GM21619 (cell line): ENCODE data around the gene GUCY1A1.

ENCODE experiments used
- ATAC-seq: cut with Tn5 transposase; IDR thresholded peaks from one replicate; pipeline ENCODE4 v1.9.1; 2021; ENCODE audit not compliant: unreplicated experiment

GUCY1A1 gene

GRCh38 chr4:155734065-155734464, 67.4 kb downstream of the GUCY1A1 start:
- no peak for ATAC-seq

- ATAC-seq = no peak
Observed at GRCh38 chr4:155734951-155735350, 68.3 kb downstream of the GUCY1A1 start.

- no peak for ATAC-seq
Observed at GRCh38 chr4:155735496-155735895, 68.8 kb downstream of the GUCY1A1 start.

GRCh38 chr4:155738548-155738947, 71.9 kb downstream of the GUCY1A1 start:
- no peak for ATAC-seq

GRCh38 chr4:155741546-155741945, 74.9 kb downstream of the GUCY1A1 start:
- ATAC-seq = no peak

- ATAC-seq = no peak
Observed at GRCh38 chr4:155742310-155743015, 75.8 kb downstream of the GUCY1A1 start.

- ATAC-seq = no peak
Observed at GRCh38 chr4:155745984-155746383, 79.3 kb downstream of the GUCY1A1 start.

- ATAC-seq = no peak
Observed at GRCh38 chr4:155748039-155748438, 81.4 kb downstream of the GUCY1A1 start.

GRCh38 chr4:155749041-155749440, 82.4 kb downstream of the GUCY1A1 start:
- ATAC-seq = no peak

- ATAC-seq = no peak
Observed at GRCh38 chr4:155751569-155751968, 84.9 kb downstream of the GUCY1A1 start.

GRCh38 chr4:155757745-155758265, 91.2 kb downstream of the GUCY1A1 start:
- ATAC-seq = no peak

GRCh38 chr4:155758481-155759371, 92.1 kb downstream of the GUCY1A1 start, which contains the start of gene GUCY1B1:
Gene GUCY1B1, plus strand, starts transcription at chr4:155759021. Its CDS starts 120 bp downstream, at chr4:155759141.
- peak; percentile 96 for ATAC-seq

- peak; percentile 19 for ATAC-seq
Observed at GRCh38 chr4:155759372-155760252, 93.0 kb downstream of the GUCY1A1 start.

GRCh38 chr4:155761047-155761446, 94.4 kb downstream of the GUCY1A1 start:
- ATAC-seq = no peak

- ATAC-seq = no peak
Observed at GRCh38 chr4:155761916-155762315, 95.3 kb downstream of the GUCY1A1 start.

GRCh38 chr4:155762334-155762733, 95.7 kb downstream of the GUCY1A1 start:
- ATAC-seq = no peak

- no peak for ATAC-seq
Observed at GRCh38 chr4:155763551-155763950, 96.9 kb downstream of the GUCY1A1 start.

- no peak for ATAC-seq
Observed at GRCh38 chr4:155765149-155765548, 98.5 kb downstream of the GUCY1A1 start.

GRCh38 chr4:155766622-155767021, 100.0 kb downstream of the GUCY1A1 start:
- no peak for ATAC-seq

GRCh38 chr4:155768370-155768769, 101.7 kb downstream of the GUCY1A1 start:
- ATAC-seq = no peak

- no peak for ATAC-seq
Observed at GRCh38 chr4:155769090-155769489, 102.4 kb downstream of the GUCY1A1 start.
